Measurements from ENCODE around the gene SH3D19.

SH3D19 gene

GRCh38 chr4:151107063-151107462 is 218.3 kb downstream of the SH3D19 start:
- no peak for TF ChIP-seq CTCF (IDR thresholded peaks at IDR 0.05; ENCODE audit: low read depth, low read length)

GRCh38 chr4:151105454-151106032 is 219.9 kb downstream of the SH3D19 start:
- no peak overlapping the region for H3K4me3 ChIP-seq (ENCODE audit: low read depth, low read length)
- TF ChIP-seq CTCF (IDR thresholded peaks at IDR 0.05; ENCODE audit: low read depth, low read length) = no peak

More at GRCh38 chr4:151107063-151107462, 218.3 kb downstream of the SH3D19 start:
- H3K4me3 ChIP-seq (ENCODE audit: low read depth, low read length) = no peak overlapping the region

- no peak for TF ChIP-seq CTCF (IDR thresholded peaks at IDR 0.05; ENCODE audit: low read depth, low read length)
- H3K4me3 ChIP-seq (ENCODE audit: low read depth, low read length) = no peak overlapping the region
Measured at GRCh38 chr4:151104621-151105020, 220.8 kb downstream of the SH3D19 start.

GRCh38 chr4:151103758-151104157 is 221.6 kb downstream of the SH3D19 start:
- H3K4me3 ChIP-seq (ENCODE audit: low read depth, low read length) = no peak overlapping the region
- no peak for TF ChIP-seq CTCF (IDR thresholded peaks at IDR 0.05; ENCODE audit: low read depth, low read length)

GRCh38 chr4:151100531-151100930 is 224.9 kb downstream of the SH3D19 start:
- H3K4me3 ChIP-seq (ENCODE audit: low read depth, low read length) = peak overlapping the region; percentile 100
- TF ChIP-seq CTCF (IDR thresholded peaks at IDR 0.05; ENCODE audit: low read depth, low read length) = no peak

DNA sequence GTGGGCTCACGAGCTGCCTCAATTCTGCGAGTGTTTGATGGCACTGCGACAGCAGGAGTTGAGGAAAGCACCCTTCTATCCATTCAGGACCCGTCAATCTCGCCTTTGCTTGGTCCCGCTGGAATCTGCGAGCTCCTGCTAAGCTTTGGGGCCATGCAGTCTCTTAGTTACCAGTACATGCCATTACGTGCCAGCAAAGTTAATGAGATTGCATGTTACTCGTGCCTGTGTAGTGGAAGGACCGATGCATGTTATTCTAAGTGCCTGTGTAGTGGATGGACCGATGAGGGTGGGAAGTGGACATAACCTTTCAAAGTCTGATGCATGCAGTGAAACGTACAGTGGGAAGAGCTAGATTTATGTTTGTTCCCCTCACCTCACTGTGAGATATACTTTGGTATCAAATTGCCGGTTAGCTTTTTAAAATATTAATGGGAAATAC is 225.4 kb downstream of the SH3D19 start:
- H3K4me3 ChIP-seq (ENCODE audit: low read depth, low read length) = peak overlapping the region; percentile 100
- TF ChIP-seq CTCF (IDR thresholded peaks at IDR 0.05; ENCODE audit: low read depth, low read length) = no peak

GRCh38 chr4:151099229-151099975 is 226.0 kb downstream of the SH3D19 start, which contains the start of gene RPS3A:
Gene RPS3A (plus strand): TSS chr4:151099628. CDS start chr4:151099653, 25 bp downstream.
- peak; percentile 77 for TF ChIP-seq CTCF (IDR thresholded peaks at IDR 0.05; ENCODE audit: low read depth, low read length)

More at GRCh38 chr4:151099229-151099975, 226.0 kb downstream of the SH3D19 start, which contains the start of gene RPS3A:
- peak within 1 kb of the TSS; percentile 100 for H3K4me3 ChIP-seq (ENCODE audit: low read depth, low read length)

Measured in WI38 (cell line).